T-cell (primary cell): ENCODE results near the gene MUCL3. TPM values are rescaled to one million over a fixed set of nuclear protein-coding genes. Genes with fewer than 3 reads are reported as not detected.
"Not testable (repeated sequence)": the region's sequence is repeated elsewhere in the genome, so short reads cannot be mapped to it uniquely, and the experiment has no call there.

Source experiments
- ATAC-seq, 4 experiments: fragments of 200-7000 bp in 3 of 4; fragments of 150-1000 bp in 1 of 4; cut with Tn5 transposase; replicated peaks in 1 of 4; 1 replicate in 3 of 4; 2 replicates in 1 of 4; pipeline ENCODE4 v1.10.0; 2021; ENCODE audit warnings: moderate library complexity in 3 of 4, mild to moderate bottlenecking in 2 of 4, moderate number of reproducible peaks in 1 of 4
- CTCF ChIA-PET, 2 donors: fragments of 300-600 bp; sonication (Branson Sonifier 250); formaldehyde crosslinking; loops; one replicate each; lab custom pipeline; 2022; ENCODE audit warnings: antibody characterized with exemption in 2 of 2; lab: Charles Lee
- POLR2A ChIA-PET, 2 donors: fragments of 300-600 bp; sonication (Branson Sonifier 250); formaldehyde crosslinking; loops; one replicate each; lab custom pipeline; 2022; ENCODE audit warnings: antibody characterized with exemption in 2 of 2; lab: Charles Lee
- DNase-seq, 35 experiments: peaks; one replicate each; pipeline versions ENCODE4 v3.0.0 to v3.0.0-alpha.2; 2013 to 2023
- H3K27ac ChIP-seq: one replicate; pipeline ENCODE4 v1.5.1; 2013; ENCODE audit warnings: low read length
- H3K27me3 ChIP-seq, 2 experiments: replicated peaks in 1 of 2; 1 replicate in 1 of 2; 2 replicates in 1 of 2; pipeline versions ENCODE4 v1.6.1 to v1.7.0; 2013; ENCODE audit warnings: low read length in 1 of 2, mixed read lengths in 1 of 2; ENCODE audit not compliant: control insufficient read depth in 2 of 2, insufficient read depth in 2 of 2; ENCODE audit errors: extremely low read depth in 1 of 2
- H3K36me3 ChIP-seq, 2 donors: 1 replicate in 1 of 2; 2 replicates in 1 of 2; pipeline versions ENCODE4 v1.6.1 to v1.7.0; 2013; ENCODE audit warnings: low read length in 1 of 2; ENCODE audit not compliant: control insufficient read depth in 2 of 2, insufficient read depth in 1 of 2; ENCODE audit errors: extremely low read depth in 1 of 2
- H3K4me1 ChIP-seq, 2 experiments: 1 replicate in 1 of 2; 2 replicates in 1 of 2; pipeline versions ENCODE4 v1.6.1 to v1.7.0; 2013; ENCODE audit warnings: low read length in 2 of 2, mixed read lengths in 1 of 2; ENCODE audit not compliant: insufficient read depth in 2 of 2, control insufficient read depth in 1 of 2; ENCODE audit errors: extremely low read depth in 1 of 2
- H3K4me3 ChIP-seq, 2 donors: 1 replicate in 1 of 2; 2 replicates in 1 of 2; pipeline versions ENCODE4 v1.5.1 to v1.7.0; 2013; ENCODE audit warnings: mild to moderate bottlenecking in 2 of 2, low read length in 1 of 2, moderate library complexity in 1 of 2; ENCODE audit not compliant: control insufficient read depth in 1 of 2; ENCODE audit errors: extremely low read depth in 1 of 2
- H3K9me3 ChIP-seq: 2 replicates; pipeline ENCODE4 v1.7.0; 2013
- H3K27ac Mint-ChIP-seq, 2 donors: one replicate each; pipeline ENCODE4 v1.8.0; 2020 to 2021; ENCODE audit warnings: mild to moderate bottlenecking in 2 of 2, mixed read lengths in 2 of 2
- H3K27me3 Mint-ChIP-seq, 2 donors: one replicate each; pipeline ENCODE4 v1.8.0; 2021 to 2022; ENCODE audit warnings: mixed read lengths in 2 of 2
- H3K36me3 Mint-ChIP-seq: one replicate; pipeline ENCODE4 v1.8.0; 2021; ENCODE audit warnings: mixed read lengths
- H3K4me1 Mint-ChIP-seq, 3 donors: one replicate each; pipeline ENCODE4 v1.8.0; 2020 to 2022; ENCODE audit warnings: mixed read lengths in 3 of 3, mild to moderate bottlenecking in 1 of 3
- H3K4me3 Mint-ChIP-seq, 3 donors: one replicate each; pipeline ENCODE4 v1.8.0; 2020 to 2022; ENCODE audit warnings: mild to moderate bottlenecking in 3 of 3, mixed read lengths in 3 of 3, moderate library complexity in 3 of 3
- H3K9me3 Mint-ChIP-seq, 3 donors: one replicate each; pipeline ENCODE4 v1.8.0; 2020 to 2022; ENCODE audit warnings: mixed read lengths in 3 of 3
- WGBS: methylation state at CpG from one replicate; pipeline ENCODE4 v1.1.5; 2013; ENCODE audit warnings: missing lambda C conversion rate; ENCODE audit not compliant: insufficient coverage; 5-methylcytosine and 5-hydroxymethylcytosine counted together
- total RNA-seq, 35 experiments: library from RNA in 6 of 35; stranded (reverse) in 6 of 35; fragments of 120-200 nt in 1 of 35; gene quantifications; one replicate each; pipeline versions ENCODE4 v1.2.1 to v1.2.4 and lab custom pipeline; 2013 to 2026

Gene MUCL3
- total RNA-seq, 5 donors from 2014 or later (not counting 1 experiment from before 2014, with no cell fraction given) = 0.09 TPM; not detected in 4

- Histone ChIP-seq H3K9me3 (no peaks in the 10 kb centered on the region), H3K36me3 (no peaks in the 10 kb centered on the region), H3K27ac (no peak overlapping the region), H3K27me3 (peaks cover 0 to 26% of the 10 kb centered on the region in 2 experiments), H3K4me3 (no peak overlapping the region), H3K4me1 (peaks cover 0 to 16% of the 10 kb centered on the region in 2 experiments)
- 78% methylated on average over 5 of the region's 6 CpGs for WGBS
- peaks cover 0 to 16% (median 11%) of the 10 kb centered on the region in 3 donors for H3K4me1 Mint-ChIP-seq
- no peaks in the 10 kb centered on the region for H3K9me3 Mint-ChIP-seq
- H3K36me3 Mint-ChIP-seq = no peaks in the 10 kb centered on the region
- POLR2A ChIA-PET = no interaction called here
- ATAC-seq (no peak), DNase-seq (no peak)
- no peak overlapping the region for H3K27ac Mint-ChIP-seq
- CTCF ChIA-PET = no interaction called here
- no peak overlapping the region for H3K4me3 Mint-ChIP-seq
- peaks cover 31 to 37% of the 10 kb centered on the region in 2 donors for H3K27me3 Mint-ChIP-seq
Measured at GRCh38 chr6:30963641-30964040, 22.9 kb downstream of the MUCL3 start.

- H3K4me3 Mint-ChIP-seq = no peak overlapping the region
- Histone ChIP-seq H3K9me3 (no peaks in the 10 kb centered on the region), H3K36me3 (no peaks in the 10 kb centered on the region), H3K27me3 (peaks cover 0 to 21% of the 10 kb centered on the region in 2 experiments), H3K4me3 (no peak overlapping the region), H3K4me1 (peaks cover 0 to 16% of the 10 kb centered on the region in 2 experiments), H3K27ac (no peak overlapping the region)
- ChIA-PET CTCF (no interaction called here), POLR2A (no interaction called here)
- no peaks in the 10 kb centered on the region for H3K36me3 Mint-ChIP-seq
- whole genome bisulfite sequencing = 53% methylated on average over 4 of the region's 4 CpGs
- H3K27ac Mint-ChIP-seq = no peak overlapping the region
- H3K27me3 Mint-ChIP-seq = peaks cover 30 to 36% of the 10 kb centered on the region in 2 donors
- H3K4me1 Mint-ChIP-seq = peaks cover 0 to 16% (median 11%) of the 10 kb centered on the region in 3 donors
- H3K9me3 Mint-ChIP-seq = no peaks in the 10 kb centered on the region
- DNase-seq (peak in 8 of 35 experiments; percentile 5 to 35 (median 15)), ATAC-seq (peak in 3 of 4 experiments; percentile 9 to 43 (median 40))
Measured at GRCh38 chr6:30964075-30964474, 23.3 kb downstream of the MUCL3 start.

- Mint-ChIP-seq H3K4me1 (peaks cover 0 to 16% (median 11%) of the 10 kb centered on the region in 3 donors), H3K36me3 (no peaks in the 10 kb centered on the region), H3K4me3 (no peak overlapping the region), H3K27ac (no peak overlapping the region), H3K9me3 (no peaks in the 10 kb centered on the region), H3K27me3 (peaks cover 26 to 36% of the 10 kb centered on the region in 2 donors)
- ChIA-PET CTCF (no interaction called here), POLR2A (no interaction called here)
- Histone ChIP-seq H3K4me3 (no peak overlapping the region), H3K36me3 (no peaks in the 10 kb centered on the region), H3K4me1 (peaks cover 0 to 16% of the 10 kb centered on the region in 2 experiments), H3K9me3 (no peaks in the 10 kb centered on the region), H3K27me3 (peaks cover 0 to 21% of the 10 kb centered on the region in 2 experiments), H3K27ac (no peak overlapping the region)
- 48% methylated on average over 5 of the region's 5 CpGs for WGBS
- ATAC-seq (no peak), DNase-seq (no peak)
Measured at GRCh38 chr6:30965140-30965601, 24.4 kb downstream of the MUCL3 start.

DNA sequence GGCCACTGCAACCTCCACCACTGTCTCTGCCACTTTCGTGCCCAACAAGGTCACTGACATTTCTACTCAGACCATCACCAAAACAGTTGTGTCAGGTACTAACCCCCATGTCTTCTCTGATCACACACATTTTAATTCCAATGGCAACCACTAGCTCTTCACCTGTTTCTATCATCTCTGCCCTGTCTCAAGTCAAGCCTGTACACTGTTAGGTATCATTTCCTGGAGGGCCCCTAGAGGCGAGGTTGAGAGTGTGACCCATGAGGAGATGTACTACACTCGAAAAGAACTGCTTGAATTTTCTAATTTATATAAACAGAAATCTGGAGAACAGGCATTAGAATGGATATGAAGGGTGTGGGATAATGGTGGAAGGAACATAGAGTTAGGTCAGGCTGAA lies 25.4 kb downstream of the MUCL3 start:
- Histone ChIP-seq H3K27ac (no peak overlapping the region), H3K36me3 (no peaks in the 10 kb centered on the region), H3K4me3 (no peak overlapping the region), H3K9me3 (no peaks in the 10 kb centered on the region), H3K4me1 (peaks cover 0 to 16% of the 10 kb centered on the region in 2 experiments), H3K27me3 (peaks cover 0 to 21% of the 10 kb centered on the region in 2 experiments)
- no peaks in the 10 kb centered on the region for H3K36me3 Mint-ChIP-seq
- WGBS = 0% methylated on average over 1 of the region's 3 CpGs
- H3K27me3 Mint-ChIP-seq = peaks cover 25 to 33% of the 10 kb centered on the region in 2 donors
- POLR2A ChIA-PET = no interaction called here
- DNase-seq (no peak), ATAC-seq (no peak)
- H3K27ac Mint-ChIP-seq = no peak overlapping the region
- no peaks in the 10 kb centered on the region for H3K9me3 Mint-ChIP-seq
- H3K4me3 Mint-ChIP-seq = no peak overlapping the region
- CTCF ChIA-PET = no interaction called here
- H3K4me1 Mint-ChIP-seq = peaks cover 0 to 16% (median 11%) of the 10 kb centered on the region in 3 donors

DNA sequence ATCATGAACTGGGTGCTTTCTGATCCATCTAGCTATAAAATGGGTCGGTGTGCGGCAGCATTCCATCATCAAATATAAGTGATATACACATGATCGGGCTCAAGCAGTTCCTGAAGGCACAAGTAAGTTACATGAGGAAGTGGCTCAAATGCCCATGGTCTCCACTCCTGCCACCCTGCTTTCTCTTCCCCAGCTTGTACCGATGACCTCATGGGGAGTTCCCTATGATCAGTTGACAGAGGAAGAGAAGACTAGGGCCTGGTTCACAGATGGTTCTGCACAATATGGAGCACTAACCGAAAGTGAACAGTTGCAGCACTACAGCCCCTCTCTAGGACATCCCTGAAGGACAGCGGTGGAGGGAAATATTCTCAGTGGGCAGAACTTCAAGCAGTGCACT lies 28.4 kb downstream of the MUCL3 start:
- H3K4me3 ChIP-seq, POLR2A ChIA-PET, H3K36me3 ChIP-seq, H3K27ac ChIP-seq, ATAC-seq, H3K4me3 Mint-ChIP-seq, H3K27ac Mint-ChIP-seq, H3K9me3 ChIP-seq, H3K36me3 Mint-ChIP-seq, H3K9me3 Mint-ChIP-seq, CTCF ChIA-PET, H3K4me1 ChIP-seq: not testable (repeated sequence)
- DNase-seq = peak in 1 of 35 experiments; percentile 5
- peaks cover 0 to 12% (median 9%) of the 10 kb centered on the region in 3 donors for H3K4me1 Mint-ChIP-seq
- peaks cover 2 to 24% of the 10 kb centered on the region in 2 experiments for H3K27me3 ChIP-seq
- peaks cover 30 to 37% of the 10 kb centered on the region in 2 donors for H3K27me3 Mint-ChIP-seq
- WGBS = 100% methylated on average over 1 of the region's 6 CpGs

DNA sequence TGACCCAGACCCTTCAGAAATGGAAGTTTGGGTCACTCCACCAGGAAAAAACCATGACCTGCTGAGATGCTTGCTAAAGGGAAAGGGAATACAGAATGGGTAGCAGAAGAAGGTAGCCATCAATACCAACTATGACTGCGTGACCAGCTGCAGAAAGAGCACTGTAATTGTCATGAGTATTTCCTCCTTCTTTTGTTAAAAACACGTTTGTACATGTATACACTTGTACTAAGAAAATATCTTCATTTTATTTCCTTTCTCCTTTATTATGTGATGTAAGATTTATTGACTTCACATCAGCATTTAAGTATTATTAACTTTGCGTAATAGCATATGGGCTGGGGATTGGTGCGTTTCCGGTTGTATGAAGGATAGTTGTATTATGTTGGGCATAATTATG lies 30.2 kb downstream of the MUCL3 start:
- Mint-ChIP-seq H3K4me3 (no peak overlapping the region), H3K27me3 (peaks cover 13 to 22% of the 10 kb centered on the region in 2 donors), H3K27ac (no peak overlapping the region), H3K9me3 (no peaks in the 10 kb centered on the region), H3K4me1 (no peaks in the 10 kb centered on the region), H3K36me3 (no peaks in the 10 kb centered on the region)
- H3K36me3 ChIP-seq = no peaks in the 10 kb centered on the region
- no peak for DNase-seq
- H3K4me3 ChIP-seq = no peak overlapping the region
- peaks cover 2 to 12% of the 10 kb centered on the region in 2 experiments for H3K27me3 ChIP-seq
- ATAC-seq = no peak
- no CpG with 5 or more reads among the region's 5 CpGs for WGBS
- no peak overlapping the region for H3K27ac ChIP-seq
- CTCF ChIA-PET = interaction anchor here in 1 of 2 donors (0.5 kb wide), 1 partner anchor 144 kb away, joined by 8 read pairs; no protein-coding TSS in a partner anchor
- POLR2A ChIA-PET = no interaction called here
- H3K4me1 ChIP-seq = no peaks in the 10 kb centered on the region
- H3K9me3 ChIP-seq = no peaks in the 10 kb centered on the region
